ENCODE results near the gene TSEN15. TPM values are rescaled to one million over a fixed set of nuclear protein-coding genes. Genes with fewer than 3 reads are reported as not detected.
"Not testable (repeated sequence)": the region's sequence is repeated elsewhere in the genome, so short reads cannot be mapped to it uniquely, and the experiment has no call there.

TSEN15 gene
- total RNA-seq, 1 donor from 2014 or later = 10.7 TPM

DNA sequence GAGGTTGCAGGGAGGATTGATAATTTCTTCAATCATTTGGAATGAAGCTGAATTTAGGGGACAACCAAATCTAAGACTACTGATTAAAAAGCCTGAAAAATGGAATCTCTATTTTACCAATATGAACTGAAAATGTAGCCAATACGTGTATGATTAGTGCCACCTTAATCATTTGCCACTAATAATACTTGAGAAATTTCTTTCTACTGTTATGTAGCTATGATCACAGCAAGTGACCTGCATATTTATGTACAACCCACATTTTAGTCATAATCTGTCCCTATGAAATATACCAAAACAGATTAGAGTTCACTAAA, 20.5 kb upstream of the TSEN15 start:
- ATAC-seq (no peak), DNase-seq (ENCODE audit: low spot score) (no peak)

DNA sequence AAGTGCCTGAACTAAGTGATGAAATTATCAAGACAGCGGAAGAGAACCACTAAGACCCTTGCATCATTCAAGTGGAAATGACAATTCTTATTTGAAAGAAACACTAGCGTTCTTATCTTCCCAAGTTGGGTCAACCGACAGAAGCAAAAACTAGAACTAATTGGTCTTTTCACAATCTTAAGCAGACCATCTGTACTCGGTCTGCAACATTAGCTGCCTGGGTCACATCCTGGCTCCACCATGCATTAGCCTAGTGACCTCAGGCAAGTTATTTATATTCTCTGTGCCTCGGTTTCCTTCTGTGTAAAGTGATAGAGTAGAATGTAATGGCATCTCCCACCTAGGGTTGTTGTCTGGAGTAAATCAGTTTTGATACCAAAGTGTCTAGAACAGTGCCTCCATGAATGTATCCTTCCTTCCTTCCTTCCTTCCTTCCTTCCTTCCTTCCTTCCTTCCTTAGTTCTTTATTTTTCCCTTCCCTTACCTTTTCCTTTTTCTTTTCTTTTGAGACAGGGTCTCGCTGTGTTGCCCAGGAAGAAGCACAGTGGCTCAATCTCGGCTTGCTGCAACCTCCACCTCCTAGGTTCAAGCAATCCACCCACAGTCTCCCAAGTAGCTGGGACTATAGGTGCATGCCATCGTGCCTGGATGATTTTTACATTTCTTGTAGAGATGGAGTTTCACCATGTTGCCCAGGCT, 20.0 kb upstream of the TSEN15 start:
- DNase-seq (ENCODE audit: low spot score) (no peak), ATAC-seq (no peak)

DNA sequence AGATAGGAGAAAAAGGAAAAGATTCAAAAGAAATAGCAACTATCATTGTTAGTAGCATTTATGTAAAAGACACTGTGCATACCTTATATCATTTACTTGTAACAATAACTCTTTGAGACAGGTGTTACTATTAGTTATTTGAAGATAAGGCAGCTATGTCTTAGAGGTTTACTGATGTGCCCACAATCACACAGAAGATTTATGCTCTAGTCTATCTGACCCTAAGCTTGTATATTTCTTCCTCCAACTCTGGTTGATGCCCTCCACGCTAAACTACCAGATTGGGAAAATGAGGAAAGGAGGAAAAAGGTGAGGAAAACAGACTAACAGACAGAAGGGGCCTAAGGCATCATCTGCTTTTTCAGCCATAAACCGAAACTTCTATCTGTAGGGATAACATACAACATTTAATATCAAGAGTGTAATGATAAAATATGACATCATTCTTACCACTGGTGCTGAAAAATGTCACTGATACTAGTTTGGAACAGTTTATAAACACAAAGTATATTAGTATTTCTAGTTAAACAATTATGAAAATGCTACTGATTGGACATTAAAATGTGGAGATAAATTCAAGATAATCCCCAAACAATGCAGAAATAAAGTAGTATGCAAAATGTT, 19.1 kb upstream of the TSEN15 start:
- DNase-seq (ENCODE audit: low spot score) = no peak
- no peak for ATAC-seq

DNA sequence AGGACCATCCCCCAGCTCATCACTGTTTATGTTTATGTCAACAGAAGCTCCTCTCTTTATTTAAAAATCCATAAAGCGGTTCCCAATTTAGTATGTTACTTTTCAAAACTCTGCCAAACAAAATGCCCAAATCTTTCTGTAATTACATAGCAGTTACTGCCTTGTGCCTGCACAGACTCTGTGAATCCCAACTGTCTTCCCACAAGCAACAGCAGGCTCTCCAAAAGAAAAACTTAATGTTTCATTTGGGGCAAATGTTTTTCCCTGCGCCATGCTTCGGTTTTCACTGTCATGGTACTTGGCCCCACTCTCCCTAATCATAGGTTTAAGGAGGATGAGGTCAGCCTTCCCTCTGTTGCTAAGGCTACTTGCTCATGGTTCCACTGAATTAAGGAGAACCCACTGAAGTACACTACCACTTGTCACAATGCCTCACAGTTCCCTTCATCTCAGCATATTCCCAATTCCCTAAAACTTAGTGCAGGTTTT, 18.6 kb upstream of the TSEN15 start:
- no peak for DNase-seq (ENCODE audit: low spot score)

DNA sequence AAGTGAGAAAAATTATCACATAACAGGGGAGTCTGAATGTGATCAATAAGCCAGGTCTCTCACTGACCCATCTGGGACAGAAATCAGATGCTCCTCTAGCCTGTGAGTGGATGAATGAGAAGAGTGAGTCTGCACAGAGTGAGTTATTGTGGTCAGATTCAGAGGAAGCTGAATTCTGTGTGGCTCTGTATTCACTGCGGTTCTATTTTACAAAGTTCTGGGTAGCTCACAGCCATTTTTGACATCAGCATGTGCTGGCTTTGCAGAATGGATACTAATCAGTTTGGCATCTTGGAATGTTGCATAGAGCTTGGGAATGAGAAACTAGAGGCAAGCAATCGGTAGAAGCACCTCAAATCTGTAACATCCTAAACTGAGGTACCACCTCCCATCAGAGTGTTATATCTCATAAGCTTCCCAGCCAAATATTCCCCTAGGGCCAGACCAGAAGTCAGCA, 17.8 kb upstream of the TSEN15 start:
- DNase-seq (ENCODE audit: low spot score) (no peak), ATAC-seq (no peak)

More for the DNA sequence above, 18.6 kb upstream of the TSEN15 start:
- no peak for ATAC-seq

DNA sequence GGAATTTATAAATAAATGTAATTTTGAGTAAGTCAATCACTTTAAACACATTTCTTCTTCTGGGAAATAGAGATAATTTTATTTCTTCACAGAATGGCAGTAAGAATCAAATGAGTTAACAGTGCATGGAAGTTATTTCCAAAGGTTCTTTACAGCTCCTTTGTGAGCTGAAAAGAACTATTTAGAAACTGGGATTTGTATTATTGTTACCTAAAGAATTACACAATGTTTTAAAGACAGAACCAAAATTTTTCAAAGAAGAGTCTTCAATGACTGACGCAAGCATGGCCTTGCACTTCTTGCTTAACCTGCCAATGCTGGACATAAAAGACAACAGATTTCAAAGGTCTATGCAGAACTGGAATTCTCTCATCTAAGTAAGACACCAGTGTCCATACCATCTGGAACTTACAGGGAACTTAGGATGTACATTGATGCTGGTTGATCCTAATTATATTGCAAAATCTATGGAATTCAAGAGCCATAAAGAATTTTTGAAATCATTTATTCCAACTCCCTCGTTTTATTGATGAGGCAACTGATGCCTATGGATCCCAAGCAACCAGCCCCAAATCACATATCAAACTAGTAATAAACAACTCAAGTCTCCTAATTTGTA, 16.7 kb upstream of the TSEN15 start:
- no peak for DNase-seq (ENCODE audit: low spot score)
- ATAC-seq = no peak

DNA sequence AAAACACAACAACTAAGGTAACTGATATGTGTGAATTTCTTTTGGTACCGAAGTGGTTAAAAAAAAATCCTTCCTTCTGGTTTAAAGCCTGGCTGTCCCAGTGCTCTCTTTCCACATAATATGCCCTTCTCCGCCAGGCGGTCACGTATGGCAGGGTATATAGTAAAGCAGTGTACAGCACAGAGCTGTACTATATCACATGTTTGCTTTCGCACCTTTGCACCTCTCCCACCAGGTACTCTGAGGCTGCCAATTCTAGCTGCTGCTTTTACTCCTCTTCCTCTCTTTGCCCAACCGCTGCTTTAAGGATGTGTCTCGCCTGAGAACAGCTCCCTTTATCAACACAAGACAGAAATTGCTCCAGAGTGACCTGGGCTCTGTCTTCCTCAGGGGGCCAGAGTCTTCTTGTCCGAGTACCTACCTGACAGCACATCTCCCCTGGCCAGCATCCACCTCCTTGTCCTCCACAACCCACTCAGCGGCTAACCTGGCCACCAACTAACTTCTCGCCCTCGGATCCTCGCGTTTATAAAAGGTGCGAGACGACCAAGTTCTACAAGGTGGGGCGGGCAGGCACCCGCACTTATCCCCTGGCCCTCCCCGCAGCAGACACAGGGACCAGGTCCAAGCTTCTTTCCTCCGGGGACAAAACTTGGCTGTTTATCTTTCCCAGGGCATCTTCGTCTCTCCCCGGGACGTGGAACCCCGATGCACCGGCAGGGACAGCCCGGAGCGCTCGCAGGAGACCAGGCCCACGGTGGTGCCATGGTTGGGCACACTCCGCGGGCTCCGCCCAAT, 15.6 kb upstream of the TSEN15 start:
- DNase-seq (ENCODE audit: low spot score) (no peak), ATAC-seq (no peak)

DNA sequence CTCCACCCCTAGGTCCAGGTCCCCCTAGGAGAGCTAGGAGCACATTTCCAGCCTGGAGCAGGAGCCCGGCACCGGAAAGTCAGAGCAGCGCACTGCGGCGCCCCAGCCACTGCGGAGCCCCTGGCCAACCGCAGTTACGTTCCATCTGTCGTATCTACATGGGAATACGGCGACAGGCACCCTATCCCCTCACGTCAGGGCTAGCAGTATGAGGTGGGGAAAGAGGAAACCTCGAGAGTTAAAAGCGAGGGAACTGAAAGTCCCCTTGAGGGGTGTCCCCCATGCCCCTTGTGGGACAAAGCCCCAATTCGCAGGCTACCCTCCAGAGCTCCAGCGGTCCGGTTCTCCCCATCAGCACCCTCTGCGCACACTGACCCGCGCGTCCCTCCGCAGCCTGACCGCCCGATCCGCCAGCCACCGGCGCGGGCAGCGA, 15.0 kb upstream of the TSEN15 start:
- ATAC-seq = peak; percentile 45
- DNase-seq (ENCODE audit: low spot score) = no peak

DNA sequence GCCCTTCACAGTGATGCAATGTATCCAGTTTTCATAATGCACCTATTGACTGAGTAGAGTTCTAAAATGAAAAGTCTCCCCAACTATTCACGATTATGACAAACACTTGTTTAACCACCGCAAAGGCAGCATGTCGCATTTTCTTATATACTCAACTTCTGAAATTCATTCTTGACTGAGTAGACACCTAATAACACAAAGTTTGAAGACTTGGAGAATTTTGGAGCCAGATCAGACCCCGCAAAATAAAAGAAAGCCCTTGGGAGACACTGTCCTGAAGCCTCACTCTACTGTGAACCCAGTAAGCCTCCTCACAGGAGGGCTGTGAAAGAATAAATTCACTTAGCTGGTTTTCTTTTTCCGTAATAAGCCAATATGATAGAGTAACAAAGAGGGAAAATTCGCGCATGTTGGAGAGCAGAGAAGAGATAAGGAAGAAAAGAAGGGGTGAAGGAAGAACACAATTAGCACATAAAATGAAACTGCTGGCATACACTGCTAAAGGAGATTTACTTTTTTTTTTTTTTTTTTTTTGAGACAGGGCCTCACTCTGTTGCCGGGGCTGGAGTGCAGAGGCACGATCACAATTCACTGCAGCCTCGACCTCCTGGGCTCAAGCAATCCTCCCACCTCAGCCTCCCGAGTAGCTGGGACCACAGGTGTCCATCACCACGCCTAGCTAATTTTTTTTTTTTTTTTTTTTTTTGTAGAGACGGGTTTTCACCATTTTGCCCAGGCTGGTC, 13.5 kb upstream of the TSEN15 start:
- DNase-seq (ENCODE audit: low spot score) = no peak
- ATAC-seq = no peak

DNA sequence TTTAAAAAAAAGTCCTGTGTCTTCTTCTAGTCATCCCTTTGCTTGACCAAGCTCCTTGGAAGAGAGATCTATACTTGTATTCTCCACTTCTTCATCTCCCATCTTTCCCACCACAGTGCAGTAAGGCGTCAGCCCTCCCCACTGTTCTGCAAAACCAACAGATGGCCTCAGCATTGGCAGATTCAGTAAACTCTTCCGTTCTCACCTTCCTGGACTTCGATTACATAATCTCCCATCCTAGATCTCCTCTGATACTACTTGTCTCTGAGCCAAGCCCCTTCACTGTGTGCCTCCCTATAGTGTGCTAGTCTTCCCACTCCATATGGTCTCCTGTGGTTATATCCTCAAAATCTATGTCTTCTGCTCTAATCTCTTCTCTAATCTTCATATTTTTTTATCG, 12.4 kb upstream of the TSEN15 start:
- DNase-seq (ENCODE audit: low spot score) = no peak
- no peak for ATAC-seq

DNA sequence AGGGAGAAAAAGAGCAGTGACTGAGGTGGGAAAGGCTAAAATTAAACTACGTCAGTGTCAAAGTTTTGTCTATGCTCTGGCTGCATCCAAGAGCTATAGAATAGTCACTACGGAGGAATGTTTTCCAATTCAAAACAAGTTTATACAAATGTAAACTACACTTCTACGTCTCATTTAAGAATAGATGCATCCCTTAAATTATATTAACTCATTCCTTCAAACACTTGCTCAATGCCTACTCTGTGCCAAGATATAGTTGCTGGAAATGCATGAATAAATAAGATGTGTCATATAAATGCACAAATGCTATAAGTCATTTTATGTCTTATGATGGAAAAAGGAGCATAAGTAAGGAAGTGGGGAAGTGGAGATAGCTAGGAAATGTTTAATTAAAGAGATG, 9.8 kb upstream of the TSEN15 start:
- no peak for DNase-seq (ENCODE audit: low spot score)
- no peak for ATAC-seq

DNA sequence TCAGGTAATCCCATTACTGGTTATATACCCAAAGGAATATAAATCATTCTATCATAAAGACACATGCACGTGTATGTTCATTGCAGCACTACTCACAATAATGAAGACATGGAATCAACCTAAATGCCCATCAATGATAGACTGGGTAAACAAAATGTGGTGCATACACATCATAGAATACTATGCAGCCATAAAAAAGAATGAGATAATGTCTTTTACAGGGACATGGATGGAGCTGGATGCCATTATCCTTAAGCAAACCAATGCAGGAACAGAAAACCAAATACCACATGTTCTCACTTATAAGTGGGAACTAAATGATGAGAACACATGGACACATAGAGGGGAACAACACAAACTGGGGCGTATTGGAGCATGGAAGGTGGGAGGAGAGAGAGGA, 8.2 kb upstream of the TSEN15 start:
- not testable (repeated sequence) for ATAC-seq; DNase-seq (ENCODE audit: low spot score)

DNA sequence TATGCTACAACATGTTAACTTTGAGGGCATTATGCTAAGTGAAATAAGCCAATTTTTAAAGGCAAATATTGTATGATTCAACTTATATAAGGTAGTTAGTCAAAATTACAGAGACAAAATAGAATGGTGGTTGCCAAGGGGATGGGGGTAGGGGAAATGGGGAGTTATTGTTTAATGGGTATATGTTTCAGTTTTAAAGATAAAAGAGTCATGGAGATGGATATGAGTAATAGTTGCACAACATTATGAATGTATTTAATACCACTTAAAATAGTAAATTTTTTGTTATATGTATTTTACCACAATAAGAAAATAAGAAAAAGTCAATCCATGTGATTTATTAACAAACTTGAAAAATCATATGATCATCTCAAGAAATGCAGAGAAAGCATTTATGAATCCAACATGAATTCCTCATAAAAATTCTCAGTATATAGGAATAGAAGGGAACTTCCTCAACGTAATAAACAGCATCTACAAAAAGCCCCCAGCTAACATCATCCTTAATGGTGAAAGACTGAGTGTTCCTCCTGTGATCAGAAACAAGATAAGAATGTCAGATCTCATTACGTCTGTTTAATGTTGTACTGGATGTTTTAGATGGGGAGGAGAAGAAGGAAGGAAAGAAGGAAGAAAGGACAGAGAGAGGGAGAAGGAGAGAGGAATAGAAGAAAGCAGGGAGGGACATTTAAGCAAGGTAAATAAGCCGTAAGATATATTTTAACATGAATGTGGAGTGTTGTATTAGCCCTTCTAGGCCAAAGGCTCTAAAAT, 6.7 kb upstream of the TSEN15 start:
- DNase-seq (ENCODE audit: low spot score) (no peak), ATAC-seq (no peak)

DNA sequence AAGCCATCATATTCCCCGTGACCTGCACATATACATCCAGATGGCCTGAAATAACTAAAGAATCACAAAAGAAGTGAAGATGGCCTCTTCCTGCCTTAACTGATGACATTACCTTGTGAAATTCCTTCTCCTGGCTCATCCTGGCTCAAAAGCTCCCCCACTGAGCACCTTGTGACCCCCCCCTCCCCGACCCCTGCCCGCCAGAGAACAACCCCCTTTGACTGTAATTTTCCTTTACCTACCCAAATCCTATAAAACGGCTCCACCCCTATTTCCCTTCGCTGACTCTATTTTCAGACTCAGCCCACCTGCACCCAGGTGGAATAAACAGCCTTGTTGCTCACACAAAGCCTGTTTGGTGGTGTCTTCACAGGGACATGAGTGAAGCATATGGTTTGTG, 4.0 kb upstream of the TSEN15 start:
- not testable (repeated sequence) for ATAC-seq; DNase-seq (ENCODE audit: low spot score)

DNA sequence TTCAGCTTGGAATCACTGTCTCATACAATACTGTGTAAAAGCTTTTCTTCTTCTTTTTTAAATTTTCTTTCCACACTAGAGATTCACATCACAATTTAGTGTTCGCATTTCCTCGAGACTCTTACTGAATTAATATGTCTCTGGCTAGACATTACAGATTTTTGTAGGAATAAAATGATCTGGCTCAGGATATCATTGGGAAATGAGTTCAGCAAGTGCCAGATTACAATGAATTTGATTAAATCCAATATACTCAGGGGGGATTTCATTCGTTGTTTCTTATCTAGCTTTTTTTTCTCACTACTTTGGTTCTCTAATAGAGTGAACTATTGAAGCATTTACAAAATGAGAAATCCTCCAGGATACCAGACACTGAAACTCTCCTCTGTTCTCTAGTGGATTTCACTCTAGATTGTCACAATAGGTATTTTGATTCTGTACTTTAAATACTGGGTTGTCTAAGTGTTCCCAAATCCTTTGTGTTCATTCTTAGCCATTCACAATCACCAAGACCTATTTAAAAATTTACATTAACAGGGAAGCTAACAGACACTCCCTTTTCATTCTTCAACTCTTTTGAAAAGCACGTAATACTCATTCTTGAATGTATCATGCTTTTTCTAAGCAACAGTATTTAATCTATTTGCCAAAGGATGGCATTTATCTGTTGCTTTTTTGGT, 2.8 kb upstream of the TSEN15 start:
- no peak for DNase-seq (ENCODE audit: low spot score)
- ATAC-seq = no peak

DNA sequence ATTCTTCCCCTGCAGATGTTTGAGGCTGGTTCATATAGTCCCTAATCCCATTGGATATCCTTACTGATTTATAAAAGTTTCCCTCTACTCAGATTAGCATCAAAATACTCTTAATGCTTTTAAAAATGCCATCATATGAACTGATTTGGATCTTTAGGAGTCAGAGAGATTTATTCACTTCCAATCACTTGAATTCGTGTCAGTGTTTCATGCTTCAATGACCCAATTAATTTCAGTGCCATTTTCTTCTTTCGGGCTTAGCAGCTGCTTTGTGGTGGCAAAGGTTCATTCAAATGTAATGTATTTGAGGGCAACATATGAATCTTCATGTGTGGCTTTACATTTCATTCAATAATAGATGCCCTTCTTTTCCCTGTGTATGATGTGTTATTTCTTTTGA, 2.2 kb upstream of the TSEN15 start:
- DNase-seq (ENCODE audit: low spot score) = no peak
- no peak for ATAC-seq

DNA sequence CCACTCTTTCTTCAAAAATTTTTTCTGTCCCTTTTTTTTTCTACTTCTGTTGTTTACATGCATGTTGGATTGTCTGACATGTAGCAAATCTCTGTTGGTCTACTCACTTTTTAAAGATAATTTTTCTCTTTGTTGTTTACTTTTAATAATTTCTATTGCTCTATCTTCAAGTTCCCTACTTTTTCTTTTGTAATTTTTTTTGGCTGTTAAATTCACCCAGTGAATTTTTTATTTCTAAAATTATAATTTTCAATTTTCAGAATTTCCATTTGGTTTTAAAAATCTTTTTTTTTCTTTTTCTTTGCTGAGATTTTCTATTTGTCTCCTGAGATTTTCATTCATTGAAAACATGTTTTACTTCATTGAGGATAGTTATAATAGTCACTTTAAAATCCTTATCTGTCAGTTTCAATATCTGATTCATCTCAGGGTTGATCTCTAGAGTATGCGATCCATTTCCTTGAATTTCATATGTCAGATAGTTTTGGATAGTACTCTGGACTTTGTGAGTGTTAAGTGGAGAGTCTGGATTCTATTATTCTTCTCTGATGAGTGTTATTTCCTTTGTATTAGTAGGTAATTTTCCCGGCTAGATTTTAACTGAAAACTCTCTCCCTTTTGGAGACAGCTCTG, 1.6 kb upstream of the TSEN15 start:
- ATAC-seq (no peak), DNase-seq (ENCODE audit: low spot score) (no peak)

DNA sequence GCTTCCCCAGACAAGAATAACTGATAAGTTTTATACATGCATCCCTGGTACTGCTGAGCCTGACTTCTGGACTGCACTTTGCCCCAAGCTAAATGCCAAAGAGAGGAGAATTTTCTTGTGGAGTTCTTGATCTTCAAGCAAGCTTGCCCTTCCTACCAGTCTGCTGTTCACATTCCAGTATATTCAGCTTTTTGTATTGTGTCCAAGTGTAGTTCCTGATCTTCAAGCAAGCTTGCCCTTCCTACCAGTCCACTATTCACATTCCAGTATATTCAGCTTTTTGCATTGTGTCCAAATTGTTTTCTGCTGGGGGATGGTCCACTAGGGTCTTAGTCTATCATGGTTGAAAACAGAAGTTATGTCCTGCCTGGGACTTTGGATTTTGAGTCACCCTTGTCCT, 894 bp upstream of the TSEN15 start:
- ATAC-seq (no peak), DNase-seq (ENCODE audit: low spot score) (no peak)

DNA sequence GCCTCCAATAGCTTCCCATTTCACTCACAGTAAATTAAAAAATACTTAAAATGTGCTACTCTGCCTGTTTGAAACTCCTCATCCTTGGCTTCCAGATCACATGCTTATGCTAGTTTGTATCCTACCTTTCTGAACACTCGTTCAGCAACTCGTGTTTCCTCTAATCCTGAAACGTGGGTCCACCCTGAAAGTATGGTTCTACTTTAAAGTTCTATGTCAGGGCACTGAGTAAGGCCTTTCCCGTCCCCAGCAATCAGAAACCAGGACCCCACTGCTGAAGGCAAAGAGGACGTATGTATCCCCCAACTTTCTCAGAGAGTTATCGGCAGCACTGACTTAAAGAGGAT, 419 bp upstream of the TSEN15 start:
- no peak for DNase-seq (ENCODE audit: low spot score)
- peak; percentile 42 for ATAC-seq

Measured in left lobe of liver (tissue), 2 donors.